H1 (cell line): ENCODE measurements around the gene TCF4. TPM values are rescaled to one million over a fixed set of nuclear protein-coding genes. Genes with fewer than 3 reads are reported as not detected.

Source experiments
- CTCF ChIA-PET: fragments of 300-600 bp; sonication (Branson Sonifier 250); formaldehyde crosslinking; loops from one replicate; lab custom pipeline; 2021; ENCODE audit not compliant: partially characterized antibody; lab: Charles Lee
- POLR2A ChIA-PET: fragments of 300-600 bp; sonication (Branson Sonifier 250); formaldehyde crosslinking; loops from one replicate; lab custom pipeline; 2021; ENCODE audit warnings: inconsistent platforms; ENCODE audit not compliant: partially characterized antibody; lab: Charles Lee
- DNase-seq, 2 experiments: peaks; one replicate each; pipeline versions ENCODE4 v3.0.0 to v3.0.0-alpha.2; 2010 to 2022; ENCODE audit warnings: low spot score in 2 of 2, low read depth in 1 of 2, mixed read lengths in 1 of 2
- FAIRE-seq: peaks from 2 replicates; lab custom pipeline; 2011; peaks lifted over from hg19 to GRCh38; lab: Jason Lieb, UNC
- H2AFZ ChIP-seq: 2 replicates; pipeline ENCODE4 v1.8.1; 2012; ENCODE audit warnings: low read length, inconsistent platforms
- H2AK5ac ChIP-seq: 2 replicates; pipeline ENCODE4 v1.6.1; 2013; ENCODE audit warnings: low read depth, low read length
- H2BK120ac ChIP-seq: replicated peaks from 2 replicates; pipeline ENCODE3; 2013; ENCODE audit warnings: low read depth, low read length, inconsistent platforms
- H2BK12ac ChIP-seq: 2 replicates; pipeline ENCODE4 v1.6.1; 2013; ENCODE audit warnings: low read depth, low read length
- H2BK15ac ChIP-seq: 2 replicates; pipeline ENCODE4 v1.6.1; 2013; ENCODE audit warnings: low read length
- H2BK20ac ChIP-seq: 2 replicates; pipeline ENCODE4 v1.6.1; 2013; ENCODE audit warnings: low read length
- H2BK5ac ChIP-seq: 2 replicates; pipeline ENCODE4 v1.6.1; 2013; ENCODE audit warnings: low read depth, low read length
- H3K14ac ChIP-seq: 2 replicates; pipeline ENCODE4 v1.6.1; 2013; ENCODE audit warnings: inconsistent platforms; ENCODE audit not compliant: insufficient read length
- H3K18ac ChIP-seq: 2 replicates; pipeline ENCODE4 v1.6.1; 2013; ENCODE audit warnings: low read length; ENCODE audit errors: extremely low read depth
- H3K23ac ChIP-seq: 2 replicates; pipeline ENCODE4 v1.6.1; 2013; ENCODE audit warnings: inconsistent platforms; ENCODE audit not compliant: insufficient read length
- H3K23me2 ChIP-seq: 2 replicates; pipeline ENCODE4 v1.6.1; 2013; ENCODE audit warnings: low read depth, low read length
- H3K27ac ChIP-seq: 2 replicates; pipeline ENCODE4 v1.6.1; 2011; ENCODE audit warnings: low read depth, low read length, inconsistent platforms
- H3K27me3 ChIP-seq, 4 experiments: replicated peaks in 1 of 4; 1 replicate in 1 of 4; 2 replicates in 3 of 4; pipeline versions ENCODE4 v1.6.1 to v1.8.1; 2011 to 2013; ENCODE audit warnings: low read length in 3 of 4, mild to moderate bottlenecking in 3 of 4, inconsistent platforms in 2 of 4, mixed read lengths in 2 of 4, moderate library complexity in 1 of 4; ENCODE audit not compliant: control insufficient read depth in 3 of 4, insufficient read depth in 3 of 4; ENCODE audit errors: extremely low read depth in 1 of 4
- H3K36me3 ChIP-seq, 4 experiments: 2 replicates each; pipeline versions ENCODE4 v1.6.1 to v1.8.1; 2011 to 2013; ENCODE audit warnings: mild to moderate bottlenecking in 4 of 4, low read length in 3 of 4, moderate library complexity in 2 of 4, control low read depth in 1 of 4, inconsistent platforms in 1 of 4; ENCODE audit not compliant: insufficient read depth in 4 of 4, control insufficient read depth in 2 of 4
- H3K4ac ChIP-seq: replicated peaks from 2 replicates; pipeline ENCODE3; 2013; ENCODE audit warnings: low read length, low read depth, mixed read lengths, inconsistent platforms; ENCODE audit not compliant: insufficient read length
- H3K4me1 ChIP-seq, 4 experiments: replicated peaks in 1 of 4; 1 replicate in 1 of 4; 2 replicates in 3 of 4; pipeline versions ENCODE4 v1.6.1 to v1.8.1; 2011 to 2013; ENCODE audit warnings: low read length in 3 of 4, inconsistent platforms in 2 of 4, mixed read lengths in 1 of 4; ENCODE audit not compliant: insufficient read depth in 4 of 4, control insufficient read depth in 3 of 4
- H3K4me2 ChIP-seq, 2 experiments: 2 replicates each; pipeline versions ENCODE4 v1.6.1 to v1.8.1; 2011 to 2013; ENCODE audit warnings: low read depth in 2 of 2, low read length in 2 of 2, control low read depth in 1 of 2, inconsistent platforms in 1 of 2, mild to moderate bottlenecking in 1 of 2; ENCODE audit not compliant: insufficient read depth in 1 of 2
- H3K4me3 ChIP-seq, 4 experiments: fragments of 200-600, 300-600 bp in 1 of 4; sonication (generic), shearing (Covaris generic), sonication (Bioruptor Twin) in 1 of 4; 2 replicates each; pipeline versions ENCODE4 v1.5.1 to v1.8.1; 2011 to 2016; ENCODE audit warnings: low read length in 4 of 4, low read depth in 3 of 4, control low read depth in 2 of 4, inconsistent platforms in 2 of 4, mild to moderate bottlenecking in 2 of 4, mixed read lengths in 1 of 4, moderate library complexity in 1 of 4; ENCODE audit not compliant: insufficient read depth in 2 of 4; ENCODE audit errors: extremely low read depth in 1 of 4
- H3K56ac ChIP-seq: replicated peaks from 2 replicates; pipeline ENCODE3; 2013; ENCODE audit warnings: low read depth, mild to moderate bottlenecking, mixed read lengths, low read length, inconsistent platforms; ENCODE audit not compliant: insufficient read length
- H3K79me1 ChIP-seq: 2 replicates; pipeline ENCODE4 v1.6.1; 2013; ENCODE audit warnings: low read depth, low read length, control low read depth
- H3K79me2 ChIP-seq, 2 experiments: 2 replicates each; pipeline versions ENCODE4 v1.6.1 to v1.8.1; 2012 to 2013; ENCODE audit warnings: low read length in 2 of 2, mild to moderate bottlenecking in 2 of 2, inconsistent platforms in 1 of 2; ENCODE audit not compliant: insufficient read depth in 2 of 2, control insufficient read depth in 1 of 2
- H3K9ac ChIP-seq, 4 experiments: replicated peaks in 1 of 4; 1 replicate in 1 of 4; 2 replicates in 3 of 4; pipeline versions ENCODE4 v1.6.1 to v1.8.1; 2011 to 2013; ENCODE audit warnings: low read depth in 3 of 4, low read length in 3 of 4, control low read depth in 2 of 4, mild to moderate bottlenecking in 2 of 4, moderate library complexity in 2 of 4, inconsistent platforms in 1 of 4; ENCODE audit errors: extremely low read depth in 1 of 4
- H3K9me3 ChIP-seq, 2 experiments: 2 replicates each; pipeline versions ENCODE4 v1.6.1 to v1.8.1; 2012 to 2013; ENCODE audit warnings: mild to moderate bottlenecking in 2 of 2, moderate library complexity in 2 of 2, control low read depth in 1 of 2, inconsistent platforms in 1 of 2, low read depth in 1 of 2, low read length in 1 of 2, mixed read lengths in 1 of 2; ENCODE audit not compliant: insufficient read depth in 2 of 2
- H4K20me1 ChIP-seq, 2 experiments: replicated peaks in 1 of 2; 2 replicates each; pipeline versions ENCODE3 to v1.8.1; 2011 to 2013; ENCODE audit warnings: inconsistent platforms in 2 of 2, low read length in 2 of 2, mild to moderate bottlenecking in 1 of 2; ENCODE audit not compliant: insufficient read depth in 2 of 2, control insufficient read depth in 1 of 2
- H4K5ac ChIP-seq: 2 replicates; pipeline ENCODE4 v1.6.1; 2013; ENCODE audit warnings: low read length, low read depth, mixed read lengths, inconsistent platforms; ENCODE audit not compliant: insufficient read length
- H4K8ac ChIP-seq: 2 replicates; pipeline ENCODE4 v1.8.0; 2013; ENCODE audit warnings: mild to moderate bottlenecking, moderate library complexity, low read length, inconsistent platforms; ENCODE audit not compliant: insufficient read depth; ENCODE audit errors: extremely low read depth
- H4K91ac ChIP-seq: replicated peaks from 2 replicates; pipeline ENCODE3; 2013; ENCODE audit warnings: low read length, mixed read lengths, inconsistent platforms; ENCODE audit not compliant: insufficient read length
- BCL11A ChIP-seq, 2 experiments: IDR thresholded peaks; one replicate each; pipeline ENCODE4 v1.6.1; 2011; ENCODE audit warnings: low read depth in 2 of 2, low read length in 2 of 2, mild to moderate bottlenecking in 2 of 2
- CEBPB ChIP-seq: IDR thresholded peaks from 2 replicates; pipeline ENCODE4 v1.6.1; 2012; ENCODE audit warnings: low read depth, low read length
- CHD1 ChIP-seq: IDR thresholded peaks from 2 replicates; pipeline ENCODE4 v1.6.1; 2012; ENCODE audit warnings: low read depth, low read length, improper control_type of control experiment
- EP300 ChIP-seq, 2 experiments: IDR thresholded peaks; 1 replicate in 1 of 2; 2 replicates in 1 of 2; pipeline ENCODE4 v1.6.1; 2011 to 2012; ENCODE audit warnings: low read depth in 2 of 2, low read length in 2 of 2, mild to moderate bottlenecking in 2 of 2, borderline replicate concordance in 1 of 2, inconsistent platforms in 1 of 2, moderate library complexity in 1 of 2
- GTF2F1 ChIP-seq: IDR thresholded peaks from 2 replicates; pipeline ENCODE4 v1.6.1; 2012; ENCODE audit warnings: low read depth, low read length, improper control_type of control experiment, borderline replicate concordance
- MAFK ChIP-seq: IDR thresholded peaks from 2 replicates; pipeline ENCODE4 v1.6.1; 2012; ENCODE audit warnings: low read depth, mild to moderate bottlenecking, improper control_type of control experiment, low read length
- RBBP5 ChIP-seq: IDR thresholded peaks from 2 replicates; pipeline ENCODE4 v1.7.1; 2012; ENCODE audit warnings: low read depth, mild to moderate bottlenecking, inconsistent platforms, low read length, moderate library complexity, borderline replicate concordance
- RFX5 ChIP-seq: IDR thresholded peaks from 2 replicates; pipeline ENCODE4 v1.6.1; 2011; ENCODE audit warnings: low read depth, low read length, improper control_type of control experiment, borderline replicate concordance
- SAP30 ChIP-seq: fragments of 300-600 bp; sonication (generic); IDR thresholded peaks from 2 replicates; pipeline ENCODE4 v1.7.1; 2012; ENCODE audit warnings: low read length, moderate library complexity, mild to moderate bottlenecking, inconsistent platforms; ENCODE audit not compliant: insufficient read depth, insufficient replicate concordance
- SRF ChIP-seq: IDR thresholded peaks from 2 replicates; pipeline ENCODE4 v1.6.1; 2011; ENCODE audit warnings: mild to moderate bottlenecking, low read depth, low read length, moderate library complexity
- SUZ12 ChIP-seq: fragments of 200-600 bp; sonication (generic); IDR thresholded peaks from 2 replicates; pipeline ENCODE4 v1.6.1; 2012; ENCODE audit warnings: mild to moderate bottlenecking, inconsistent platforms, low read length, moderate library complexity, mixed read lengths
- TAF7 ChIP-seq: optimal IDR thresholded peaks from 2 replicates; pipeline ENCODE3; 2011; ENCODE audit warnings: low read depth, mild to moderate bottlenecking, inconsistent platforms, low read length, moderate library complexity, borderline replicate concordance
- TCF12 ChIP-seq: IDR thresholded peaks from 2 replicates; pipeline ENCODE4 v1.6.1; 2011; ENCODE audit warnings: low read depth, mild to moderate bottlenecking, low read length
- WGBS, 2 experiments: shearing (Covaris generic) in 1 of 2; methylation state at CpG; one replicate each; pipeline versions ENCODE4 v1.1.6 to v1.1.7; 2013 to 2015; ENCODE audit warnings: low lambda C conversion rate in 2 of 2, mixed read lengths in 2 of 2, inconsistent platforms in 1 of 2, low coverage in 1 of 2, missing lambda C conversion rate in 1 of 2; ENCODE audit not compliant: insufficient replicate concordance in 2 of 2, insufficient coverage in 1 of 2, insufficient read length in 1 of 2; ENCODE audit errors: extremely low coverage in 1 of 2, missing lambda C conversion rate in 1 of 2; 5-methylcytosine and 5-hydroxymethylcytosine counted together
- polyA plus RNA-seq, 7 experiments: library from polyadenylated mRNA; depleted of rRNA in 3 of 7; stranded (reverse) in 5 of 7; unstranded in 2 of 7; fragments of >200 nt in 5 of 7; fragments of 200-250 nt in 2 of 7; gene quantifications; 1 replicate in 5 of 7; 2 replicates in 1 of 7; 4 replicates in 1 of 7; pipeline versions ENCODE4 v1.2.1 to v1.2.3, GENCODE V29; 2011 to 2013; ENCODE audit warnings: missing spikeins in 2 of 7, mixed read lengths in 2 of 7
- total RNA-seq: library from RNA; stranded (reverse); fragmentation: NEBNext Ultra II Directional; extraction: Animal tissue kit (Norgen Biotek cat#: 25700); gene quantifications from 2 replicates; pipeline ENCODE4 v1.2.1, GENCODE V29; 2021
- TF ChIP-seq, protein P1 (sequence below): IDR thresholded peaks from 2 replicates; pipeline ENCODE4 v1.6.1; 2011; ENCODE audit warnings: low read depth, mild to moderate bottlenecking, low read length; ENCODE audit not compliant: insufficient read depth

The TCF4 gene
- total and polyA plus RNA-seq, 2 of the 8 experiments (the other 6 are each of a cell fraction or from before 2014, with no cell fraction given) = 59.3 to 118 TPM

DNA sequence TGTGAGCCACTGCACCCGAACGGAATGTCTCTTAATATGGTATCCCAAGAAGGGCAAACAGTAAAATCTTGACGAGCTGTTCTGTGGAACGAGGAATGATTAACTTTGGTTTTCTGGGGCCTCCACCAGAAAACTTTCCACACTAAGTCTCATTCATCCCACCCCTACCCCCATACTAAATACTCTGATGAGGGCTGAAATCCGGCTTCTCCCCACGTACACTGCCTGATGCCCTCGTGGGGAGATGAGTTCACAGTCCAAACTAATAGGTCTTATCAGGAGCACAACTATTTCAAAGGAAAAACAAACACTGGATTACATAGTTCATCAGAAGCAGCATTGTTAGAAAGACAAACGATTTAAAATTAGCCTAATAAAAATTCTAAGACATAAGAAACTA, 49.2 kb upstream of the TCF4 start:
- Histone ChIP-seq H3K79me1 (no peaks in the 10 kb centered on the region), H3K18ac (no peak overlapping the region), H2BK120ac (no peak overlapping the region), H3K9me3 (no peaks in the 10 kb centered on the region; a peak in 1 of 4 replicates), H4K5ac (no peak overlapping the region), H4K91ac (no peak overlapping the region), H3K4me2 (no peak overlapping the region), H3K4ac (no peak overlapping the region), H2AFZ (no peak overlapping the region), H2BK5ac (no peak overlapping the region), H3K56ac (no peak overlapping the region), H3K23ac (no peak overlapping the region), H3K79me2 (no peaks in the 10 kb centered on the region), H3K36me3 (no peaks in the 10 kb centered on the region), H4K20me1 (no peaks in the 10 kb centered on the region), H3K4me3 (no peak overlapping the region), H3K14ac (no peak overlapping the region), H4K8ac (no peak overlapping the region), H2BK12ac (no peak overlapping the region), H3K4me1 (no peaks in the 10 kb centered on the region), H2BK20ac (no peak overlapping the region), H2AK5ac (no peak overlapping the region), H3K23me2 (no peaks in the 10 kb centered on the region), H3K27me3 (no peaks in the 10 kb centered on the region), H2BK15ac (no peak overlapping the region), H3K9ac (no peak overlapping the region), H3K27ac (no peak overlapping the region)
- WGBS, 2 experiments = 87% methylated on average over 8 of the region's 8 CpGs; no CpG with 5 or more reads in 1 of the 2 experiments
- ChIA-PET CTCF (no interaction called here), POLR2A (no interaction called here)
- DNase-seq = no peak
- FAIRE-seq = no peak
- TF ChIP-seq MAFK = no peak
- TF ChIP-seq, protein P1, sequence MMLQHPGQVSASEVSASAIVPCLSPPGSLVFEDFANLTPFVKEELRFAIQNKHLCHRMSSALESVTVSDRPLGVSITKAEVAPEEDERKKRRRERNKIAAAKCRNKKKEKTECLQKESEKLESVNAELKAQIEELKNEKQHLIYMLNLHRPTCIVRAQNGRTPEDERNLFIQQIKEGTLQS = no peak
- TF ChIP-seq SUZ12 = no peak
- no peak for TF ChIP-seq SAP30
- TF ChIP-seq CHD1 = no peak
- no peak for TF ChIP-seq TCF12
- TF ChIP-seq BCL11A (IDR thresholded peaks at IDR 0.05; ENCODE audit: low read depth in 2 of 2, low read length in 2 of 2) = no peak
- no peak for TF ChIP-seq RBBP5
- TF ChIP-seq SRF = no peak
- no peak for TF ChIP-seq CEBPB
- TF ChIP-seq EP300 (IDR thresholded peaks at IDR 0.05; ENCODE audit: borderline replicate concordance in 1 of 2, low read depth in 2 of 2, low read length in 2 of 2) = no peak
- no peak for TF ChIP-seq RFX5
- no peak for TF ChIP-seq GTF2F1
- no peak for TF ChIP-seq TAF7
